KOPT-K1 (cell line): ENCODE measurements around the gene SFTA2.

ENCODE experiments used
- H3K27ac ChIP-seq: fragments of 200-600 bp; sonication (generic); 2 replicates; pipeline ENCODE4 v1.5.1; 2016; ENCODE audit warnings: antibody characterized with exemption, mild to moderate bottlenecking, low read depth, low read length; ENCODE audit not compliant: poor library complexity, severe bottlenecking
- H3K36me3 ChIP-seq: fragments of 200-600 bp; sonication (generic); 2 replicates; pipeline ENCODE4 v1.5.1; 2017; ENCODE audit warnings: antibody characterized with exemption, mild to moderate bottlenecking, low read length, moderate library complexity; ENCODE audit not compliant: insufficient read depth
- H3K9me3 ChIP-seq: fragments of 200-600 bp; sonication (generic); 2 replicates; pipeline ENCODE4 v1.5.1; 2017; ENCODE audit warnings: antibody characterized with exemption, low read length, mild to moderate bottlenecking; ENCODE audit not compliant: insufficient read depth, poor library complexity, severe bottlenecking

SFTA2 gene

GRCh38 chr6:30954631-30955366, 22.8 kb upstream of the SFTA2 start:
- no peaks in the 10 kb centered on the region for H3K36me3 ChIP-seq
- H3K9me3 ChIP-seq, result no peaks in the 10 kb centered on the region
- H3K27ac ChIP-seq, result no peak overlapping the region

- H3K27ac ChIP-seq, result no peak overlapping the region
- no peaks in the 10 kb centered on the region for H3K36me3 ChIP-seq
- H3K9me3 ChIP-seq, result no peaks in the 10 kb centered on the region
These were observed 20.0 kb upstream of the SFTA2 start for GRCh38 chr6:30951907-30952469.

- Histone ChIP-seq H3K27ac (no peak overlapping the region), H3K9me3 (no peaks in the 10 kb centered on the region), H3K36me3 (no peaks in the 10 kb centered on the region)
These were observed 16.8 kb upstream of the SFTA2 start for GRCh38 chr6:30948811-30949210.

GRCh38 chr6:30947231-30947630, 15.3 kb upstream of the SFTA2 start:
- Histone ChIP-seq H3K9me3 (peaks cover 10% of the 10 kb centered on the region), H3K27ac (no peak overlapping the region), H3K36me3 (no peaks in the 10 kb centered on the region)

GRCh38 chr6:30945281-30945680, 13.3 kb upstream of the SFTA2 start:
- Histone ChIP-seq H3K9me3 (peaks cover 10% of the 10 kb centered on the region), H3K27ac (no peak overlapping the region), H3K36me3 (no peaks in the 10 kb centered on the region)

GRCh38 chr6:30944051-30944450, 12.1 kb upstream of the SFTA2 start:
- H3K9me3 ChIP-seq, result peaks cover 10% of the 10 kb centered on the region
- H3K36me3 ChIP-seq, result no peaks in the 10 kb centered on the region

GRCh38 chr6:30942338-30943060, 10.5 kb upstream of the SFTA2 start:
- Histone ChIP-seq H3K27ac (no peak overlapping the region), H3K36me3 (no peaks in the 10 kb centered on the region), H3K9me3 (peaks cover 10% of the 10 kb centered on the region)

More at GRCh38 chr6:30944051-30944450, 12.1 kb upstream of the SFTA2 start:
- H3K27ac ChIP-seq, result no peak overlapping the region

GRCh38 chr6:30940361-30940986, 8.5 kb upstream of the SFTA2 start, which contains the start of gene MUCL3:
TSS of gene MUCL3 (plus strand) at chr6:30940973. CDS start at chr6:30941000, 27 bp downstream.
- H3K27ac ChIP-seq, result no peak within 1 kb of the TSS
- no peaks in the 10 kb centered on the region for H3K36me3 ChIP-seq
- H3K9me3 ChIP-seq, result peaks cover 10% of the 10 kb centered on the region

- Histone ChIP-seq H3K27ac (no peak overlapping the region), H3K36me3 (no peaks in the 10 kb centered on the region), H3K9me3 (peaks cover 10% of the 10 kb centered on the region)
These were observed 7.5 kb upstream of the SFTA2 start for GRCh38 chr6:30939473-30939872.

- no peak overlapping the region for H3K27ac ChIP-seq
- H3K9me3 ChIP-seq, result peaks cover 10% of the 10 kb centered on the region
- no peaks in the 10 kb centered on the region for H3K36me3 ChIP-seq
These were observed 6.8 kb upstream of the SFTA2 start for GRCh38 chr6:30938730-30939129.

- Histone ChIP-seq H3K27ac (no peak overlapping the region), H3K36me3 (no peaks in the 10 kb centered on the region), H3K9me3 (no peaks in the 10 kb centered on the region)
These were observed 5.3 kb upstream of the SFTA2 start for GRCh38 chr6:30937265-30937664.

GRCh38 chr6:30935018-30935417, 3.0 kb upstream of the SFTA2 start:
- Histone ChIP-seq H3K9me3 (no peaks in the 10 kb centered on the region), H3K36me3 (no peaks in the 10 kb centered on the region), H3K27ac (no peak overlapping the region)

- H3K36me3 ChIP-seq, result peaks cover 11% of the 10 kb centered on the region; the same call in 1 of the 2 replicates
- peaks cover 8% of the 10 kb centered on the region for H3K9me3 ChIP-seq
- no peak overlapping the region for H3K27ac ChIP-seq
These were observed 845 bp upstream of the SFTA2 start for GRCh38 chr6:30932665-30933365.

GRCh38 chr6:30931272-30931671, 698 bp downstream of the SFTA2 start:
- Histone ChIP-seq H3K27ac (no peak overlapping the region), H3K9me3 (peaks cover 8% of the 10 kb centered on the region), H3K36me3 (peaks cover 27% of the 10 kb centered on the region)
